Transverse colon (tissue), 4 donors: ENCODE results near the gene MYOZ2. TPM values are rescaled to one million over a fixed set of nuclear protein-coding genes. Genes with fewer than 3 reads are reported as not detected.
A peak's percentile ranks its signal among the peaks of the same experiment; 100 is the strongest.

Experiments
- DNase-seq: peaks from one replicate; pipeline ENCODE4 v3.0.0-alpha.2; 2019
- H3K27ac ChIP-seq, 4 donors: fragments of 200-600 bp; sonication (generic); 2 replicates each; pipeline ENCODE4 v1.5.1; 2016 to 2018; ENCODE audit warnings: inconsistent platforms in 4 of 4
- H3K27me3 ChIP-seq: fragments of 200-600 bp; sonication (generic); 2 replicates; pipeline ENCODE4 v1.5.1; 2017; ENCODE audit warnings: inconsistent platforms
- H3K36me3 ChIP-seq, 4 donors: fragments of 200-600 bp; sonication (generic); 2 replicates each; pipeline ENCODE4 v1.5.1; 2017 to 2019; ENCODE audit warnings: inconsistent platforms in 4 of 4
- H3K4me1 ChIP-seq, 4 donors: fragments of 200-600 bp; sonication (generic); 2 replicates each; pipeline ENCODE4 v1.5.1; 2017 to 2020; ENCODE audit warnings: inconsistent platforms in 4 of 4
- H3K4me3 ChIP-seq, 4 donors: fragments of 200-600 bp; sonication (generic); 1 replicate in 1 of 4; 2 replicates in 3 of 4; pipeline versions ENCODE4 v1.5.1 to v1.6.1; 2017 to 2019; ENCODE audit warnings: inconsistent platforms in 4 of 4
- H3K9me3 ChIP-seq, 2 donors: fragments of 200-600 bp; sonication (generic); 2 replicates each; pipeline ENCODE4 v1.5.1; 2017 to 2019; ENCODE audit warnings: inconsistent platforms in 2 of 2
- EP300 ChIP-seq: sonication (generic); formaldehyde crosslinking; IDR thresholded peaks from one replicate; pipeline ENCODE4 v1.6.1; 2017; ENCODE audit warnings: antibody characterized with exemption, low read depth
- POLR2A ChIP-seq: fragments of 450-650 bp; IDR thresholded peaks from one replicate; pipeline ENCODE4 v1.6.1; 2016; ENCODE audit warnings: antibody characterized with exemption, mild to moderate bottlenecking, moderate library complexity
- POLR2AphosphoS5 ChIP-seq, 3 donors: sonication (generic); formaldehyde crosslinking; IDR thresholded peaks; one replicate each; pipeline ENCODE4 v1.6.1; 2016; ENCODE audit warnings: antibody characterized with exemption in 3 of 3
- WGBS, 2 donors: methylation state at CpG; one replicate each; pipeline ENCODE4 v1.1.5; 2018; ENCODE audit warnings: low coverage in 1 of 2; 5-methylcytosine and 5-hydroxymethylcytosine counted together
- in situ Hi-C, 4 donors: fragments of 200-750 bp; cut with MboI; loops; one replicate each; pipeline versions ENCODE4 v1.15.0 to v1.15.1; 2017; ENCODE audit warnings: low sequenced_read_pairs in 3 of 4, low pct_ligation_motif_present in 1 of 4, low pct_unique_long_range_greater_than_20kb in 1 of 4
- intact Hi-C: fragments of 100-400 bp; cut with DNase I; formaldehyde crosslinking; loops from one replicate; pipeline ENCODE4 v1.15.1; 2023; ENCODE audit warnings: low total_unique reads
- total RNA-seq, 4 donors: library from RNA; depleted of rRNA; stranded (reverse); fragments of >200 nt; gene quantifications; one replicate each; pipeline ENCODE4 v1.1.0, GENCODE V29; 2016
- TF ChIP-seq, protein P1 (sequence below), 5 experiments: fragments of 200-600 bp in 3 of 5; fragments of 450-650 bp in 2 of 5; sonication (generic) in 3 of 5; IDR thresholded peaks; 1 replicate in 2 of 5; 2 replicates in 3 of 5; pipeline ENCODE4 v1.5.1; 2016 to 2017; ENCODE audit warnings: antibody characterized with exemption in 5 of 5, inconsistent platforms in 3 of 5, mild to moderate bottlenecking in 2 of 5, moderate library complexity in 1 of 5

The MYOZ2 gene
- total RNA-seq, 4 donors from 2014 or later, result 0.27 to 0.32 TPM; not detected in 2

DNA sequence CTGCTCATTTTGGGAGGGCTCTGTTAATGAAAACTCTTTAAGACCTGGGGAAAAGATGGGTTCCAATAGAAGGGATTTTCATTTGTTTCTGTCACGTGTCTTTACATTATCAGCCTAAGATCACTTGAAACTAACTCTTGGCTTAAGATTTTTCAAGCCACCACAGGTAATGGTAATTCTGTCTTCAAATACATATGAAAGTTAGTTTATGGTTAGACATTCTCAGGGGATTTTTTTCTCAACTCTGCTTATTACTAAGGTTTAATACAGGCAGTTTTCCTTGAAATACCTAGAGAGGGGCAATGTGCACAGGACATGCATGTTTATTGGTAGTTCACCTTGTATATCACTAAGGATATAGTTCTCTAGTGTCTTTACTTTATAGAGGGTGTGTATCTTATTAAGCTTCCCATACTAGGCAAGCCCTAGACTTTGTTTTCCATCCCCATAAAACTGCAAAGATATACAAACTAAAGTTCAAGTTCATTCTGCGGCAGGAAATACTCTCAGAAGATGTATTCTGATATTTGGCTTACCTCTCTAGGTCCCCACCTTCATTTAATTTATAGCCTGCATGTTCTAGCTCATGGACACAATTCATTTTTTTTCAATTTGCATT lies 38.2 kb upstream of the MYOZ2 start:
- no peak overlapping the region for H3K4me3 ChIP-seq
- peaks cover 6 to 61% (median 18%) of the 10 kb centered on the region in 4 donors for H3K4me1 ChIP-seq
- peak overlapping the region; percentile 59 to 73 (median 72) for H3K27ac ChIP-seq
- TF ChIP-seq POLR2AphosphoS5 (IDR thresholded peaks at IDR 0.05) (peak in 1 of 3 donors; percentile 48), POLR2A (no peak), EP300 (peak; percentile 64)
- TF ChIP-seq, protein P1, sequence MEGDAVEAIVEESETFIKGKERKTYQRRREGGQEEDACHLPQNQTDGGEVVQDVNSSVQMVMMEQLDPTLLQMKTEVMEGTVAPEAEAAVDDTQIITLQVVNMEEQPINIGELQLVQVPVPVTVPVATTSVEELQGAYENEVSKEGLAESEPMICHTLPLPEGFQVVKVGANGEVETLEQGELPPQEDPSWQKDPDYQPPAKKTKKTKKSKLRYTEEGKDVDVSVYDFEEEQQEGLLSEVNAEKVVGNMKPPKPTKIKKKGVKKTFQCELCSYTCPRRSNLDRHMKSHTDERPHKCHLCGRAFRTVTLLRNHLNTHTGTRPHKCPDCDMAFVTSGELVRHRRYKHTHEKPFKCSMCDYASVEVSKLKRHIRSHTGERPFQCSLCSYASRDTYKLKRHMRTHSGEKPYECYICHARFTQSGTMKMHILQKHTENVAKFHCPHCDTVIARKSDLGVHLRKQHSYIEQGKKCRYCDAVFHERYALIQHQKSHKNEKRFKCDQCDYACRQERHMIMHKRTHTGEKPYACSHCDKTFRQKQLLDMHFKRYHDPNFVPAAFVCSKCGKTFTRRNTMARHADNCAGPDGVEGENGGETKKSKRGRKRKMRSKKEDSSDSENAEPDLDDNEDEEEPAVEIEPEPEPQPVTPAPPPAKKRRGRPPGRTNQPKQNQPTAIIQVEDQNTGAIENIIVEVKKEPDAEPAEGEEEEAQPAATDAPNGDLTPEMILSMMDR (IDR thresholded peaks at IDR 0.05), result no peak
- H3K36me3 ChIP-seq, result no peaks in the 10 kb centered on the region
- H3K9me3 ChIP-seq, result no peaks in the 10 kb centered on the region
- no peaks in the 10 kb centered on the region for H3K27me3 ChIP-seq
- 47 to 50% methylated on average over 1 to 2 of the region's 2 CpGs for WGBS, 2 donors
- DNase-seq, result no peak
- in situ Hi-C loops (no loop called here), intact Hi-C loops (no loop called here)

DNA sequence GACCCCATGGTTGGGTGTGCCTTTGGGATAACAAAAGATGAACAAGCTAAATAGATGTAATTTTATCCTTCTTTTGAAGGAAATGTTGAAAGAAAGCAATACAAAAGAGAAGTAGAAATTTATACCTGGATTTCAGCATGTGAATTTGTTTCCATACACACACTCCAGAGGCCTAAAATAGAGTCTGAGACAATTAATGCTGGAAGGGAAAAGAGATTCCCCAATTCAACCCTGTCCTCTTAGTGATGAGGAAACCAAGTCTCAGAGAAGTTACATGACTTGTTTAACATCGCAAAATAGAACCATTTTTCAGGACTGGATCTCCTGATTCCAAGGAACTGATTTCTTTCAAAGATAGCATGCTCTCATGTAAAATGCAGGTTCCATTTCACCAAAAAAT lies 37.3 kb upstream of the MYOZ2 start:
- Histone ChIP-seq H3K36me3 (no peaks in the 10 kb centered on the region), H3K4me3 (no peak overlapping the region), H3K4me1 (peaks cover 6 to 65% (median 22%) of the 10 kb centered on the region in 4 donors), H3K9me3 (no peaks in the 10 kb centered on the region), H3K27ac (peak overlapping the region; percentile 59 to 73 (median 72)), H3K27me3 (no peaks in the 10 kb centered on the region)
- intact Hi-C loops, result no loop called here
- in situ Hi-C loops, result no loop called here
- WGBS, 2 donors, result 95 to 100% methylated on average over 1 of the region's 1 CpG
- no peak for DNase-seq
- TF ChIP-seq POLR2AphosphoS5 (IDR thresholded peaks at IDR 0.05), result no peak
- TF ChIP-seq, protein P1 (IDR thresholded peaks at IDR 0.05), result no peak
- no peak for TF ChIP-seq EP300
- no peak for TF ChIP-seq POLR2A

DNA sequence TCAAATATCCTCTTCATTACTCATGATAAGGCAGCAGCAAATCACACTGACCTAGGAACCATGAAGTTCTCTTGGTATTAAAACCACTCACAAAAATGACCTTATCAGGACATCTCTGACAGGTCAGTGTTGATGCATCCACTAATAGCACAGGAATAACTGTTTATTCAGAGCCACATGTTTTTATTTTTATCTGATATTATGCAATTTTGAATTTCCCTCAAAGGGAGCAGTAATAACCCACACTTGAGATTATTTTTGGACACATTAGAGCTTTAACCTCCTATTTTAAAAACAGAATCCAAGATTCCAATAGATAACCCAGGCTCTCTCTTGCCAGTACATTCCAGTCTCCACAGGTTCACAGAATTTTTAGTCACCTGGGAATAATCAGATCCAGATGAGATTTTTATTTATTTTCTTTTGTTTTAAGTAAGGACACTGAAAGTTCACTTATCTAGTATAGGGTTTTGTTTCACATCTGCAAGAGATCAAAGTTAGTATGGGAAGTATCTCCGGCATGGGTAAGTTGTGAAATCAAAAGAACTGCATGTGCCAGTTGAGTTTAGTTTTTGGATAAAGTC lies 36.3 kb upstream of the MYOZ2 start:
- in situ Hi-C loops, result no loop called here
- 70 to 87% methylated on average over 1 of the region's 1 CpG for WGBS, 2 donors
- intact Hi-C loops, result no loop called here
- Histone ChIP-seq H3K36me3 (no peaks in the 10 kb centered on the region), H3K4me1 (peaks cover 6 to 69% (median 24%) of the 10 kb centered on the region in 4 donors), H3K4me3 (no peak overlapping the region), H3K27me3 (no peaks in the 10 kb centered on the region), H3K27ac (peak overlapping the region in 2 of 4 donors; percentile 25 to 59), H3K9me3 (no peaks in the 10 kb centered on the region)
- no peak for DNase-seq
- no peak for TF ChIP-seq EP300
- TF ChIP-seq POLR2A, result no peak
- no peak for TF ChIP-seq POLR2AphosphoS5 (IDR thresholded peaks at IDR 0.05)
- TF ChIP-seq, protein P1 (IDR thresholded peaks at IDR 0.05), result no peak

DNA sequence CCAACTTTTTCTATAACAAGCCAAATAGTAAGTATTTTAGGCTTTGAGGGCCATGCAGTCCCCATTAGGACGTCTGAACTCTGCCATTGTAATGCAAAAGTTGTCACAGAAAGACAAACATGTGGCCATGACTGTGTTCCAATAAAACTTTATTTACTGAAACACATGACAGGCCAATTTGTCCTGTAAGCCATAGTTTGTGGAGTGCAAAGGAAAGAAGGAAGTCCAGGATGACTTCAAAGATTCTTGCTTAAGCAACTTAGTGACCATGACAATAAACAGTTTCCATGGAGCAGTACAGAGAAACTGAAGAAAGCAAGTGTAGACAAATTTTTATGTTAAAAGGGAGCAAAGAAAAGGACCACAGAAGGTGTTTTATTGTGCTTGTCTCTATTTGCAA lies 35.0 kb upstream of the MYOZ2 start:
- TF ChIP-seq POLR2AphosphoS5 (IDR thresholded peaks at IDR 0.05) (peak in 1 of 3 donors; percentile 24), EP300 (no peak)
- no peak for DNase-seq
- Histone ChIP-seq H3K4me1 (peaks cover 6 to 79% (median 31%) of the 10 kb centered on the region in 4 donors), H3K4me3 (no peak overlapping the region), H3K9me3 (no peaks in the 10 kb centered on the region), H3K36me3 (no peaks in the 10 kb centered on the region), H3K27ac (peak overlapping the region; percentile 31 to 86 (median 55)), H3K27me3 (no peaks in the 10 kb centered on the region)
- WGBS, 2 donors, result 0% methylated on average over 1 of the region's 1 CpG
- intact Hi-C loops (no loop called here), in situ Hi-C loops (no loop called here)
